Endothelial cell of umbilical vein (primary cell): ENCODE data around the gene HDAC8. TPM values are rescaled to one million over a fixed set of nuclear protein-coding genes. Genes with fewer than 3 reads are reported as not detected.

Experiments used
- BruUV-seq: library from RNA; stranded (reverse); fragments of 400-500 nt; replicated peaks from 2 replicates; lab custom pipeline; 2021; lab: Mats Ljungman, UMichigan
- CTCF ChIA-PET: fragments of 300-600, 350-600 bp; sonication (Branson Sonifier 250); formaldehyde crosslinking; loops from one replicate; lab custom pipeline; 2021; ENCODE audit warnings: antibody characterized with exemption, inconsistent platforms; lab: Charles Lee
- POLR2A ChIA-PET: fragments of 300-600, 350-600 bp; sonication (Branson Sonifier 250); formaldehyde crosslinking; loops from one replicate; lab custom pipeline; 2021; ENCODE audit warnings: antibody characterized with exemption, inconsistent platforms; lab: Charles Lee
- DNase-seq: peaks from one replicate; pipeline ENCODE4 v3.0.0-alpha.2; 2011; ENCODE audit warnings: low read depth, low spot score
- FAIRE-seq: peaks from 2 replicates; lab custom pipeline; 2011; peaks lifted over from hg19 to GRCh38; lab: Jason Lieb, UNC
- H2AFZ ChIP-seq: 2 replicates; pipeline ENCODE4 v1.6.0; 2012; ENCODE audit warnings: low read depth, low read length, control low read depth, inconsistent platforms
- H3K27ac ChIP-seq: 2 replicates; pipeline ENCODE4 v1.5.1; 2011; ENCODE audit warnings: low read depth, mild to moderate bottlenecking, control low read depth, low read length, moderate library complexity; ENCODE audit not compliant: insufficient read depth
- H3K27me3 ChIP-seq, 2 experiments: 2 replicates each; pipeline versions ENCODE4 v1.6.0 to v1.6.1; 2011; ENCODE audit warnings: low read length in 2 of 2, mixed read lengths in 1 of 2; ENCODE audit not compliant: control insufficient read depth in 2 of 2, insufficient read depth in 2 of 2
- H3K36me3 ChIP-seq, 2 experiments: 2 replicates in 1 of 2; 3 replicates in 1 of 2; pipeline ENCODE4 v1.5.1; 2011; ENCODE audit warnings: low read length in 2 of 2, mild to moderate bottlenecking in 1 of 2, moderate library complexity in 1 of 2; ENCODE audit not compliant: control insufficient read depth in 2 of 2, insufficient read depth in 2 of 2; ENCODE audit errors: extremely low read depth in 1 of 2
- H3K4me1 ChIP-seq: 3 replicates; pipeline ENCODE4 v1.5.1; 2011; ENCODE audit warnings: mild to moderate bottlenecking, low read length; ENCODE audit not compliant: control insufficient read depth, insufficient read depth; ENCODE audit errors: extremely low read depth
- H3K4me2 ChIP-seq: 2 replicates; pipeline ENCODE4 v1.6.1; 2011; ENCODE audit warnings: low read length, control low read depth, mixed read lengths; ENCODE audit not compliant: insufficient read depth
- H3K4me3 ChIP-seq, 3 experiments: fragments of 200-600 bp in 1 of 3; sonication (generic), shearing (Covaris generic) in 1 of 3; replicated peaks in 1 of 3; 2 replicates each; pipeline ENCODE4 v1.5.1; 2011 to 2016; ENCODE audit warnings: control low read depth in 3 of 3, low read length in 3 of 3, mild to moderate bottlenecking in 2 of 3, inconsistent platforms in 1 of 3, low read depth in 1 of 3, moderate library complexity in 1 of 3; ENCODE audit not compliant: insufficient read depth in 1 of 3
- H3K79me2 ChIP-seq: 2 replicates; pipeline ENCODE4 v1.6.0; 2012; ENCODE audit warnings: low read length, inconsistent platforms; ENCODE audit not compliant: control insufficient read depth, insufficient read depth
- H3K9ac ChIP-seq: replicated peaks from 2 replicates; pipeline ENCODE3; 2011; ENCODE audit warnings: low read length, control low read depth; ENCODE audit not compliant: insufficient read depth; ENCODE audit errors: extremely low read depth
- H3K9me1 ChIP-seq: replicated peaks from 3 replicates; pipeline ENCODE4 v1.6.0; 2011; ENCODE audit warnings: mild to moderate bottlenecking, low read length; ENCODE audit not compliant: control insufficient read depth, insufficient read depth; ENCODE audit errors: extremely low read depth
- H3K9me3 ChIP-seq: replicated peaks from 2 replicates; pipeline ENCODE4 v1.5.1; 2012; ENCODE audit warnings: low read length, inconsistent platforms; ENCODE audit not compliant: control insufficient read depth, insufficient read depth
- H4K20me1 ChIP-seq: replicated peaks from 2 replicates; pipeline ENCODE3; 2011; ENCODE audit warnings: mild to moderate bottlenecking, low read length; ENCODE audit not compliant: control insufficient read depth, insufficient read depth; ENCODE audit errors: extremely low read depth
- CTCF ChIP-seq, 2 donors: IDR thresholded peaks; 1 replicate in 1 of 2; 2 replicates in 1 of 2; pipeline ENCODE4 v1.5.1; 2011; ENCODE audit warnings: low read length in 2 of 2, mild to moderate bottlenecking in 2 of 2, moderate library complexity in 2 of 2, control low read depth in 1 of 2, inconsistent platforms in 1 of 2, low read depth in 1 of 2; ENCODE audit not compliant: insufficient read depth in 1 of 2; ENCODE audit errors: extremely low read depth in 1 of 2
- POLR2A ChIP-seq: IDR thresholded peaks from 2 replicates; pipeline ENCODE4 v1.6.1; 2012; ENCODE audit warnings: low read depth, mild to moderate bottlenecking, control low read depth, low read length
- POLR2AphosphoS5 ChIP-seq: IDR thresholded peaks from 2 replicates; pipeline ENCODE4 v1.6.1; 2012; ENCODE audit warnings: low read depth, mild to moderate bottlenecking, control low read depth, low read length, moderate library complexity; ENCODE audit not compliant: insufficient read depth
- dilution Hi-C: fragments of 300-500 bp; cut with MboI; formaldehyde crosslinking; loops from one replicate; pipeline ENCODE4 v1.15.0; 2019; ENCODE audit warnings: low sequenced_read_pairs; ENCODE audit not compliant: extremely low pct_ligation_motif_present
- intact Hi-C: fragments of 100-400 bp; cut with micrococcal nuclease; formaldehyde crosslinking; loops from one replicate; pipeline ENCODE4 v1.10.0; 2022
- polyA plus RNA-seq, 4 experiments: library from polyadenylated mRNA; depleted of rRNA in 3 of 4; stranded (reverse) in 3 of 4; unstranded in 1 of 4; fragments of >200 nt; gene quantifications; 2 replicates each; pipeline versions ENCODE4 v1.2.1 to v1.2.3, GENCODE V29; 2011 to 2012; ENCODE audit warnings: missing spikeins in 1 of 4
- total RNA-seq: library from RNA; stranded (reverse); gene quantifications from 2 replicates; pipeline ENCODE4 v1.2.3, GENCODE V29; 2021

HDAC8 gene
- total and polyA plus RNA-seq, 2 donors (not counting 3 experiments of a cell fraction or from before 2014, with no cell fraction given) = 17.6 to 37.2 TPM

- dilution Hi-C loops (no loop called here), intact Hi-C loops (no loop called here)
- Histone ChIP-seq H3K9ac (no peak overlapping the region), H3K9me3 (no peaks in the 10 kb centered on the region), H3K9me1 (no peaks in the 10 kb centered on the region), H3K4me3 (no peak overlapping the region), H2AFZ (no peak overlapping the region), H3K27me3 (peaks cover 17 to 19% of the 10 kb centered on the region in 2 experiments), H3K36me3 (no peaks in the 10 kb centered on the region), H3K4me2 (no peak overlapping the region), H3K4me1 (no peaks in the 10 kb centered on the region), H3K79me2 (no peaks in the 10 kb centered on the region), H3K27ac (no peak overlapping the region), H4K20me1 (no peaks in the 10 kb centered on the region)
- ChIA-PET CTCF (interaction anchor here (1.2 kb wide), 1 partner anchor 52 kb away, joined by 3 read pairs; no protein-coding TSS in a partner anchor), POLR2A (no interaction called here)
- DNase-seq (no peak), FAIRE-seq (no peak)
- BruUV-seq = no TSS peak
- TF ChIP-seq CTCF (IDR thresholded peaks at IDR 0.05; ENCODE audit: extremely low read depth in 1 of 2, insufficient read depth in 1 of 2, low read depth in 1 of 2, low read length in 2 of 2) (no peak), POLR2A (no peak)
Measured at GRCh38 chrX:72295745-72296144, 276.9 kb downstream of the HDAC8 start.

GRCh38 chrX:72294497-72294896 lies 278.1 kb downstream of the HDAC8 start:
- Histone ChIP-seq H3K9me1 (no peaks in the 10 kb centered on the region), H3K9ac (no peak overlapping the region), H3K27me3 (peaks cover 10 to 11% of the 10 kb centered on the region in 2 experiments), H3K4me1 (no peaks in the 10 kb centered on the region), H3K79me2 (no peaks in the 10 kb centered on the region), H3K9me3 (no peaks in the 10 kb centered on the region), H3K27ac (no peak overlapping the region), H4K20me1 (no peaks in the 10 kb centered on the region), H3K36me3 (no peaks in the 10 kb centered on the region), H3K4me3 (no peak overlapping the region), H3K4me2 (no peak overlapping the region), H2AFZ (no peak overlapping the region)
- no peak for FAIRE-seq
- TF ChIP-seq POLR2AphosphoS5 (no peak), POLR2A (no peak)
- intact Hi-C loops = no loop called here
- BruUV-seq = no TSS peak
- dilution Hi-C loops = no loop called here
- no peak for DNase-seq
- POLR2A ChIA-PET = no interaction called here
- CTCF ChIA-PET = interaction anchor here (1.2 kb wide), 1 partner anchor 51 kb away, joined by 3 read pairs; no protein-coding TSS in a partner anchor
